HCT116 (cell line): ENCODE measurements around the gene SLC6A7. TPM values are rescaled to one million over a fixed set of nuclear protein-coding genes. Genes with fewer than 3 reads are reported as not detected.

Experiments
- ATAC-seq: fragments of 200-7000 bp; cut with Tn5 transposase; 2 replicates; pipeline ENCODE4 v1.9.1; 2020; ENCODE audit warnings: mild to moderate bottlenecking, moderate library complexity
- BruUV-seq: library from RNA; stranded (reverse); fragments of 400-500 nt; replicated peaks from 2 replicates; lab custom pipeline; 2021; lab: Mats Ljungman, UMichigan
- CTCF ChIA-PET: fragments of 300-600 bp; sonication (Branson Sonifier 250); formaldehyde crosslinking; loops from one replicate; lab custom pipeline; 2021; ENCODE audit warnings: antibody characterized with exemption; lab: Charles Lee
- POLR2A ChIA-PET: fragments of 300-600, 350-600 bp; sonication (Branson Sonifier 250); formaldehyde crosslinking; loops from one replicate; lab custom pipeline; 2021; ENCODE audit warnings: antibody characterized with exemption; lab: Charles Lee
- RAD21 ChIA-PET, 2 experiments: fragments of 300-600 bp; sonication (Branson Sonifier 250); formaldehyde crosslinking; loops; one replicate each; lab custom pipeline; 2023; ENCODE audit warnings: low total read pairs in 2 of 2; ENCODE audit not compliant: uncharacterized antibody in 2 of 2, unreplicated experiment in 2 of 2, low non-redundant PET in 1 of 2; lab: Charles Lee
- DNase-seq: peaks from one replicate; pipeline ENCODE4 v3.0.0-alpha.2; 2010; ENCODE audit warnings: low read depth, low spot score
- H2AFZ ChIP-seq: fragments of 200-600 bp; shearing (Covaris generic), sonication (generic); 2 replicates; pipeline ENCODE4 v1.6.1; 2017; ENCODE audit warnings: low read depth, mixed run types, mixed read lengths, antibody characterized with exemption, low read length; ENCODE audit not compliant: poor library complexity, severe bottlenecking
- H3K27ac ChIP-seq: 2 replicates; pipeline ENCODE4 v1.5.1; 2012; ENCODE audit warnings: low read depth, low read length
- H3K27me3 ChIP-seq: fragments of 200-600 bp; sonication (generic); 2 replicates; pipeline ENCODE4 v1.6.1; 2016; ENCODE audit warnings: mixed run types, low read length, mixed read lengths; ENCODE audit not compliant: insufficient read depth
- H3K36me3 ChIP-seq, 2 experiments: fragments of 200-500 bp in 1 of 2; fragments of 200-600 bp in 1 of 2; sonication (Bioruptor generic) in 1 of 2; sonication (generic) in 1 of 2; 2 replicates each; pipeline versions ENCODE4 v1.5.1 to v1.6.1; 2014 to 2016; ENCODE audit warnings: low read length in 2 of 2, inconsistent platforms in 1 of 2, mixed read lengths in 1 of 2, mixed run types in 1 of 2; ENCODE audit not compliant: insufficient read depth in 2 of 2, control insufficient read depth in 1 of 2
- H3K4me1 ChIP-seq, 2 experiments: fragments of 200-600 bp in 1 of 2; sonication (generic) in 1 of 2; 2 replicates each; pipeline versions ENCODE4 v1.5.1 to v1.6.1; 2012 to 2017; ENCODE audit warnings: low read length in 2 of 2, inconsistent platforms in 1 of 2, mild to moderate bottlenecking in 1 of 2, mixed read lengths in 1 of 2, mixed run types in 1 of 2, moderate library complexity in 1 of 2; ENCODE audit not compliant: insufficient read depth in 2 of 2, control insufficient read depth in 1 of 2
- H3K4me2 ChIP-seq: fragments of 200-600 bp; sonication (generic); 2 replicates; pipeline ENCODE4 v1.6.1; 2017; ENCODE audit warnings: mixed run types, low read length, mixed read lengths
- H3K4me3 ChIP-seq, 2 experiments: fragments of 200-600 bp in 1 of 2; sonication (generic) in 1 of 2; replicated peaks in 1 of 2; 2 replicates each; pipeline ENCODE4 v1.5.1; 2011 to 2016; ENCODE audit warnings: low read length in 2 of 2, control low read depth in 1 of 2, low read depth in 1 of 2, mild to moderate bottlenecking in 1 of 2, mixed read lengths in 1 of 2, mixed run types in 1 of 2
- H3K79me2 ChIP-seq: fragments of 200-600 bp; sonication (generic); 2 replicates; pipeline ENCODE4 v1.6.1; 2017; ENCODE audit warnings: mild to moderate bottlenecking, mixed run types, low read length, moderate library complexity, mixed read lengths; ENCODE audit not compliant: insufficient read depth
- H3K9ac ChIP-seq: fragments of 200-600 bp; sonication (generic); 2 replicates; pipeline ENCODE4 v1.6.1; 2016; ENCODE audit warnings: low read length, mixed read lengths
- H3K9me2 ChIP-seq: fragments of 200-600 bp; sonication (generic), shearing (Covaris generic); 2 replicates; pipeline ENCODE4 v1.6.1; 2017; ENCODE audit warnings: mixed run types, mild to moderate bottlenecking, moderate library complexity; ENCODE audit not compliant: insufficient read depth
- H3K9me3 ChIP-seq, 2 experiments: fragments of 200-500 bp in 1 of 2; fragments of 200-600 bp in 1 of 2; sonication (Bioruptor generic) in 1 of 2; sonication (generic) in 1 of 2; 2 replicates each; pipeline ENCODE4 v1.6.1; 2014 to 2017; ENCODE audit warnings: low read length in 2 of 2, mixed read lengths in 2 of 2, inconsistent platforms in 1 of 2, low read depth in 1 of 2, mild to moderate bottlenecking in 1 of 2, mixed run types in 1 of 2, moderate library complexity in 1 of 2; ENCODE audit not compliant: control insufficient read depth in 1 of 2, insufficient read depth in 1 of 2
- H4K20me1 ChIP-seq: fragments of 200-600 bp; sonication (generic), shearing (Covaris generic); 2 replicates; pipeline ENCODE4 v1.6.1; 2017; ENCODE audit warnings: mixed run types, mild to moderate bottlenecking, moderate library complexity; ENCODE audit not compliant: insufficient read depth
- EGR1 ChIP-seq: IDR thresholded peaks from 2 replicates; pipeline ENCODE4 v1.6.1; 2012; ENCODE audit warnings: low read depth
- EZH2phosphoT487 ChIP-seq: fragments of 200-600 bp; IDR thresholded peaks from 2 replicates; pipeline ENCODE4 v1.6.1; 2018; ENCODE audit warnings: antibody characterized with exemption, borderline replicate concordance
- FOSL1 ChIP-seq: IDR thresholded peaks from 2 replicates; pipeline ENCODE4 v1.6.1; 2012; ENCODE audit warnings: low read depth
- JUND ChIP-seq: IDR thresholded peaks from 2 replicates; pipeline ENCODE4 v1.6.1; 2012
- POLR2A ChIP-seq: IDR thresholded peaks from 2 replicates; pipeline ENCODE4 v1.7.0; 2011; ENCODE audit warnings: borderline replicate concordance; ENCODE audit not compliant: insufficient read depth, insufficient read length; ENCODE audit errors: extremely low read depth
- SIN3A ChIP-seq: IDR thresholded peaks from 2 replicates; pipeline ENCODE4 v1.6.1; 2012; ENCODE audit warnings: low read depth
- SRF ChIP-seq: IDR thresholded peaks from 2 replicates; pipeline ENCODE4 v1.6.1; 2012; ENCODE audit warnings: low read depth
- YY1 ChIP-seq: IDR thresholded peaks from 2 replicates; pipeline ENCODE4 v1.6.1; 2011; ENCODE audit warnings: low read length, low read depth, moderate library complexity, mild to moderate bottlenecking; ENCODE audit not compliant: insufficient replicate concordance; ENCODE audit errors: extremely low read depth
- ZBTB33 ChIP-seq: IDR thresholded peaks from 2 replicates; pipeline ENCODE4 v1.6.1; 2011; ENCODE audit warnings: mild to moderate bottlenecking, low read length, moderate library complexity; ENCODE audit not compliant: insufficient replicate concordance; ENCODE audit errors: extremely low read depth
- ZFX ChIP-seq: fragments of 450-650 bp; IDR thresholded peaks from 2 replicates; pipeline ENCODE4 v1.6.1; 2017
- ZNF274 ChIP-seq: fragments of 200-500 bp; sonication (Bioruptor generic); IDR thresholded peaks from 2 replicates; pipeline ENCODE4 v1.6.1; 2014; ENCODE audit warnings: mild to moderate bottlenecking, low read depth, low read length, inconsistent platforms
- intact Hi-C: fragments of 100-400 bp; cut with micrococcal nuclease; formaldehyde crosslinking; loops from 2 replicates; pipeline ENCODE4 v1.10.0; 2022
- total RNA-seq: library from RNA; stranded (reverse); gene quantifications from one replicate; pipeline ENCODE4 v1.2.1, GENCODE V29; 2021; ENCODE audit not compliant: unreplicated experiment
- TF ChIP-seq, protein P1 (sequence below), 3 experiments: fragments of 200-600 bp in 1 of 3; sonication (generic) in 1 of 3; IDR thresholded peaks in 2 of 3; conservative IDR thresholded peaks in 1 of 3; 2 replicates each; pipeline ENCODE4 v1.5.1; 2012 to 2017; ENCODE audit warnings: low read depth in 2 of 3, low read length in 2 of 3, antibody characterized with exemption in 1 of 3, borderline replicate concordance in 1 of 3, control low read depth in 1 of 3, mild to moderate bottlenecking in 1 of 3, mixed read lengths in 1 of 3, mixed run types in 1 of 3, moderate library complexity in 1 of 3; ENCODE audit not compliant: insufficient read depth in 1 of 3
- TF ChIP-seq, protein P2 (sequence below): IDR thresholded peaks from 2 replicates; pipeline ENCODE4 v1.6.1; 2012
- TF ChIP-seq, protein P3 (sequence below): IDR thresholded peaks from 2 replicates; pipeline ENCODE4 v1.6.1; 2012; ENCODE audit warnings: low read depth
- TF ChIP-seq, protein P4 (sequence below): IDR thresholded peaks from 2 replicates; pipeline ENCODE4 v1.6.1; 2012

The SLC6A7 gene
- total RNA-seq, 1 experiment from 2014 or later, result not detected

DNA sequence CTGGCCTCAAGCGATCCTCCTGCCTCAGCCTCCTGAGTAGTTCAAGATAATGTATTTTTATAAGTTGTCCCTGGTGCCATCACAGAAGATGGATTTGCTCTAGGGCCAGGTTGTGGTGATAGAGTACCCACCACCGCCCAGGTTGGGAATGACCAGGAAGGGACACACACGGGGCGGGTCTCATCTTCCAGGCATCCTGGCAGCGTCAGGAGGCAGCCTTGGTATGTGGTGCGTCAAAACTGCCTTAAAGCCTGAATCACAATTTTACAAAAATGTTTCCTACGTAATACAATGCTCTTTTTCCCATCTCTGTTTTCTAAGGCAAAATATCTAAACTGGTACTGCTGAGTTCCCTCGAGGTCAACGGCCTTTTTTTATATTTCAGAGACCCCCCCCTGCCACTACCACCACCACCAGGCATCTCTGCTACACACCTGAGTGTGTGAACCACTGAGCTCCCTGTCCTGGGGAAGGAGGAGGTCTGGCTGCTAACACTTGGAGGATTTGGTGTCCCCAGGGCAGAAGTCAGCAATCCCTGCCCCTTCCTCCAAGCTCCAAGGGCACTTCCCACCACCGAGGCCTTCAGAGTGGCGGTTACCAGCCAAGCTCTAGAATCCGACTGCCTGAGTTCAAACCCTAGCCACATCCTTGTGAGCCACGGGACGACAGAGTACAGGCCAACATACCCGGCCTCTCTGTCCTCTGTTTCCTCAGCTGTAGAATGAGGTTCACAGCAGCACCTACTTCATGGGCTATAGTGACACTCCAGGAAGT is 47.3 kb downstream of the SLC6A7 start:
- TF ChIP-seq YY1 (no peak), ZBTB33 (no peak), ZFX (no peak), EZH2phosphoT487 (no peak), ZNF274 (no peak), POLR2A (no peak), FOSL1 (no peak), SRF (no peak), SIN3A (no peak), EGR1 (no peak), JUND (no peak)
- TF ChIP-seq, protein P1, sequence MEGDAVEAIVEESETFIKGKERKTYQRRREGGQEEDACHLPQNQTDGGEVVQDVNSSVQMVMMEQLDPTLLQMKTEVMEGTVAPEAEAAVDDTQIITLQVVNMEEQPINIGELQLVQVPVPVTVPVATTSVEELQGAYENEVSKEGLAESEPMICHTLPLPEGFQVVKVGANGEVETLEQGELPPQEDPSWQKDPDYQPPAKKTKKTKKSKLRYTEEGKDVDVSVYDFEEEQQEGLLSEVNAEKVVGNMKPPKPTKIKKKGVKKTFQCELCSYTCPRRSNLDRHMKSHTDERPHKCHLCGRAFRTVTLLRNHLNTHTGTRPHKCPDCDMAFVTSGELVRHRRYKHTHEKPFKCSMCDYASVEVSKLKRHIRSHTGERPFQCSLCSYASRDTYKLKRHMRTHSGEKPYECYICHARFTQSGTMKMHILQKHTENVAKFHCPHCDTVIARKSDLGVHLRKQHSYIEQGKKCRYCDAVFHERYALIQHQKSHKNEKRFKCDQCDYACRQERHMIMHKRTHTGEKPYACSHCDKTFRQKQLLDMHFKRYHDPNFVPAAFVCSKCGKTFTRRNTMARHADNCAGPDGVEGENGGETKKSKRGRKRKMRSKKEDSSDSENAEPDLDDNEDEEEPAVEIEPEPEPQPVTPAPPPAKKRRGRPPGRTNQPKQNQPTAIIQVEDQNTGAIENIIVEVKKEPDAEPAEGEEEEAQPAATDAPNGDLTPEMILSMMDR (IDR thresholded peaks at IDR 0.05 in 2 of 3, conservative IDR thresholded peaks at IDR 0.05 in 1 of 3; ENCODE audit: borderline replicate concordance in 1 of 3, insufficient read depth in 1 of 3, low read depth in 2 of 3, low read length in 2 of 3), result no peak
- TF ChIP-seq, protein P2, sequence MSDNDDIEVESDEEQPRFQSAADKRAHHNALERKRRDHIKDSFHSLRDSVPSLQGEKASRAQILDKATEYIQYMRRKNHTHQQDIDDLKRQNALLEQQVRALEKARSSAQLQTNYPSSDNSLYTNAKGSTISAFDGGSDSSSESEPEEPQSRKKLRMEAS, result no peak
- TF ChIP-seq, protein P3, sequence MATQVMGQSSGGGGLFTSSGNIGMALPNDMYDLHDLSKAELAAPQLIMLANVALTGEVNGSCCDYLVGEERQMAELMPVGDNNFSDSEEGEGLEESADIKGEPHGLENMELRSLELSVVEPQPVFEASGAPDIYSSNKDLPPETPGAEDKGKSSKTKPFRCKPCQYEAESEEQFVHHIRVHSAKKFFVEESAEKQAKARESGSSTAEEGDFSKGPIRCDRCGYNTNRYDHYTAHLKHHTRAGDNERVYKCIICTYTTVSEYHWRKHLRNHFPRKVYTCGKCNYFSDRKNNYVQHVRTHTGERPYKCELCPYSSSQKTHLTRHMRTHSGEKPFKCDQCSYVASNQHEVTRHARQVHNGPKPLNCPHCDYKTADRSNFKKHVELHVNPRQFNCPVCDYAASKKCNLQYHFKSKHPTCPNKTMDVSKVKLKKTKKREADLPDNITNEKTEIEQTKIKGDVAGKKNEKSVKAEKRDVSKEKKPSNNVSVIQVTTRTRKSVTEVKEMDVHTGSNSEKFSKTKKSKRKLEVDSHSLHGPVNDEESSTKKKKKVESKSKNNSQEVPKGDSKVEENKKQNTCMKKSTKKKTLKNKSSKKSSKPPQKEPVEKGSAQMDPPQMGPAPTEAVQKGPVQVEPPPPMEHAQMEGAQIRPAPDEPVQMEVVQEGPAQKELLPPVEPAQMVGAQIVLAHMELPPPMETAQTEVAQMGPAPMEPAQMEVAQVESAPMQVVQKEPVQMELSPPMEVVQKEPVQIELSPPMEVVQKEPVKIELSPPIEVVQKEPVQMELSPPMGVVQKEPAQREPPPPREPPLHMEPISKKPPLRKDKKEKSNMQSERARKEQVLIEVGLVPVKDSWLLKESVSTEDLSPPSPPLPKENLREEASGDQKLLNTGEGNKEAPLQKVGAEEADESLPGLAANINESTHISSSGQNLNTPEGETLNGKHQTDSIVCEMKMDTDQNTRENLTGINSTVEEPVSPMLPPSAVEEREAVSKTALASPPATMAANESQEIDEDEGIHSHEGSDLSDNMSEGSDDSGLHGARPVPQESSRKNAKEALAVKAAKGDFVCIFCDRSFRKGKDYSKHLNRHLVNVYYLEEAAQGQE, result no peak
- TF ChIP-seq, protein P4, sequence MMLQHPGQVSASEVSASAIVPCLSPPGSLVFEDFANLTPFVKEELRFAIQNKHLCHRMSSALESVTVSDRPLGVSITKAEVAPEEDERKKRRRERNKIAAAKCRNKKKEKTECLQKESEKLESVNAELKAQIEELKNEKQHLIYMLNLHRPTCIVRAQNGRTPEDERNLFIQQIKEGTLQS, result no peak
- TF ChIP-seq, all 23 proteins: peak for 0
- H3K4me1 ChIP-seq, result no peaks in the 10 kb centered on the region
- no peak overlapping the region for H3K9ac ChIP-seq
- intact Hi-C loops, result no loop called here
- H4K20me1 ChIP-seq, result no peaks in the 10 kb centered on the region
- H3K36me3 ChIP-seq, result no peaks in the 10 kb centered on the region
- no TSS peak for BruUV-seq
- H3K9me3 ChIP-seq, result no peaks in the 10 kb centered on the region
- H2AFZ ChIP-seq, result no peak overlapping the region
- no peak for DNase-seq
- no peak overlapping the region for H3K4me3 ChIP-seq
- no peaks in the 10 kb centered on the region for H3K27me3 ChIP-seq
- POLR2A ChIA-PET, result no interaction called here
- no peak overlapping the region for H3K4me2 ChIP-seq
- H3K9me2 ChIP-seq, result no peaks in the 10 kb centered on the region
- no peak for ATAC-seq
- no peak overlapping the region for H3K27ac ChIP-seq
- RAD21 ChIA-PET, result no interaction called here
- H3K79me2 ChIP-seq, result no peaks in the 10 kb centered on the region
- CTCF ChIA-PET, result no interaction called here
